HCT116 (cell line): ENCODE data around the gene SORBS1. TPM values are rescaled to one million over a fixed set of nuclear protein-coding genes. Genes with fewer than 3 reads are reported as not detected.

ENCODE experiments used
- ATAC-seq: fragments of 200-7000 bp; cut with Tn5 transposase; 2 replicates; pipeline ENCODE4 v1.9.1; 2020; ENCODE audit warnings: mild to moderate bottlenecking, moderate library complexity
- BruUV-seq: library from RNA; stranded (reverse); fragments of 400-500 nt; replicated peaks from 2 replicates; lab custom pipeline; 2021; lab: Mats Ljungman, UMichigan
- CTCF ChIA-PET: fragments of 300-600 bp; sonication (Branson Sonifier 250); formaldehyde crosslinking; loops from one replicate; lab custom pipeline; 2021; ENCODE audit warnings: antibody characterized with exemption; lab: Charles Lee
- POLR2A ChIA-PET: fragments of 300-600, 350-600 bp; sonication (Branson Sonifier 250); formaldehyde crosslinking; loops from one replicate; lab custom pipeline; 2021; ENCODE audit warnings: antibody characterized with exemption; lab: Charles Lee
- RAD21 ChIA-PET, 2 experiments: fragments of 300-600 bp; sonication (Branson Sonifier 250); formaldehyde crosslinking; loops; one replicate each; lab custom pipeline; 2023; ENCODE audit warnings: low total read pairs in 2 of 2; ENCODE audit not compliant: uncharacterized antibody in 2 of 2, unreplicated experiment in 2 of 2, low non-redundant PET in 1 of 2; lab: Charles Lee
- DNase-seq: peaks from one replicate; pipeline ENCODE4 v3.0.0-alpha.2; 2010; ENCODE audit warnings: low read depth, low spot score
- H2AFZ ChIP-seq: fragments of 200-600 bp; shearing (Covaris generic), sonication (generic); 2 replicates; pipeline ENCODE4 v1.6.1; 2017; ENCODE audit warnings: low read depth, mixed run types, mixed read lengths, antibody characterized with exemption, low read length; ENCODE audit not compliant: poor library complexity, severe bottlenecking
- H3K27ac ChIP-seq: 2 replicates; pipeline ENCODE4 v1.5.1; 2012; ENCODE audit warnings: low read depth, low read length
- H3K27me3 ChIP-seq: fragments of 200-600 bp; sonication (generic); 2 replicates; pipeline ENCODE4 v1.6.1; 2016; ENCODE audit warnings: mixed run types, low read length, mixed read lengths; ENCODE audit not compliant: insufficient read depth
- H3K36me3 ChIP-seq, 2 experiments: fragments of 200-500 bp in 1 of 2; fragments of 200-600 bp in 1 of 2; sonication (Bioruptor generic) in 1 of 2; sonication (generic) in 1 of 2; 2 replicates each; pipeline versions ENCODE4 v1.5.1 to v1.6.1; 2014 to 2016; ENCODE audit warnings: low read length in 2 of 2, inconsistent platforms in 1 of 2, mixed read lengths in 1 of 2, mixed run types in 1 of 2; ENCODE audit not compliant: insufficient read depth in 2 of 2, control insufficient read depth in 1 of 2
- H3K4me1 ChIP-seq, 2 experiments: fragments of 200-600 bp in 1 of 2; sonication (generic) in 1 of 2; 2 replicates each; pipeline versions ENCODE4 v1.5.1 to v1.6.1; 2012 to 2017; ENCODE audit warnings: low read length in 2 of 2, inconsistent platforms in 1 of 2, mild to moderate bottlenecking in 1 of 2, mixed read lengths in 1 of 2, mixed run types in 1 of 2, moderate library complexity in 1 of 2; ENCODE audit not compliant: insufficient read depth in 2 of 2, control insufficient read depth in 1 of 2
- H3K4me2 ChIP-seq: fragments of 200-600 bp; sonication (generic); 2 replicates; pipeline ENCODE4 v1.6.1; 2017; ENCODE audit warnings: mixed run types, low read length, mixed read lengths
- H3K4me3 ChIP-seq, 2 experiments: fragments of 200-600 bp in 1 of 2; sonication (generic) in 1 of 2; replicated peaks in 1 of 2; 2 replicates each; pipeline ENCODE4 v1.5.1; 2011 to 2016; ENCODE audit warnings: low read length in 2 of 2, control low read depth in 1 of 2, low read depth in 1 of 2, mild to moderate bottlenecking in 1 of 2, mixed read lengths in 1 of 2, mixed run types in 1 of 2
- H3K79me2 ChIP-seq: fragments of 200-600 bp; sonication (generic); 2 replicates; pipeline ENCODE4 v1.6.1; 2017; ENCODE audit warnings: mild to moderate bottlenecking, mixed run types, low read length, moderate library complexity, mixed read lengths; ENCODE audit not compliant: insufficient read depth
- H3K9ac ChIP-seq: fragments of 200-600 bp; sonication (generic); 2 replicates; pipeline ENCODE4 v1.6.1; 2016; ENCODE audit warnings: low read length, mixed read lengths
- H3K9me2 ChIP-seq: fragments of 200-600 bp; sonication (generic), shearing (Covaris generic); 2 replicates; pipeline ENCODE4 v1.6.1; 2017; ENCODE audit warnings: mixed run types, mild to moderate bottlenecking, moderate library complexity; ENCODE audit not compliant: insufficient read depth
- H3K9me3 ChIP-seq, 2 experiments: fragments of 200-500 bp in 1 of 2; fragments of 200-600 bp in 1 of 2; sonication (Bioruptor generic) in 1 of 2; sonication (generic) in 1 of 2; 2 replicates each; pipeline ENCODE4 v1.6.1; 2014 to 2017; ENCODE audit warnings: low read length in 2 of 2, mixed read lengths in 2 of 2, inconsistent platforms in 1 of 2, low read depth in 1 of 2, mild to moderate bottlenecking in 1 of 2, mixed run types in 1 of 2, moderate library complexity in 1 of 2; ENCODE audit not compliant: control insufficient read depth in 1 of 2, insufficient read depth in 1 of 2
- H4K20me1 ChIP-seq: fragments of 200-600 bp; sonication (generic), shearing (Covaris generic); 2 replicates; pipeline ENCODE4 v1.6.1; 2017; ENCODE audit warnings: mixed run types, mild to moderate bottlenecking, moderate library complexity; ENCODE audit not compliant: insufficient read depth
- ATF3 ChIP-seq: IDR thresholded peaks from 2 replicates; pipeline ENCODE4 v1.6.1; 2012
- CBX3 ChIP-seq: IDR thresholded peaks from 2 replicates; pipeline ENCODE4 v1.6.1; 2012; ENCODE audit warnings: low read depth
- CTCF ChIP-seq, 3 experiments: fragments of 200-600 bp in 1 of 3; sonication (generic) in 1 of 3; IDR thresholded peaks in 2 of 3; conservative IDR thresholded peaks in 1 of 3; 2 replicates each; pipeline ENCODE4 v1.5.1; 2012 to 2017; ENCODE audit warnings: low read depth in 2 of 3, low read length in 2 of 3, antibody characterized with exemption in 1 of 3, borderline replicate concordance in 1 of 3, control low read depth in 1 of 3, mild to moderate bottlenecking in 1 of 3, mixed read lengths in 1 of 3, mixed run types in 1 of 3, moderate library complexity in 1 of 3; ENCODE audit not compliant: insufficient read depth in 1 of 3
- EGR1 ChIP-seq: IDR thresholded peaks from 2 replicates; pipeline ENCODE4 v1.6.1; 2012; ENCODE audit warnings: low read depth
- ELF1 ChIP-seq: IDR thresholded peaks from 2 replicates; pipeline ENCODE4 v1.6.1; 2012; ENCODE audit warnings: low read depth, borderline replicate concordance
- EZH2 ChIP-seq: fragments of 200-600 bp; sonication (generic); IDR thresholded peaks from 2 replicates; pipeline ENCODE4 v1.6.1; 2017; ENCODE audit warnings: antibody characterized with exemption, mixed run types
- JUND ChIP-seq: IDR thresholded peaks from 2 replicates; pipeline ENCODE4 v1.6.1; 2012
- POLR2A ChIP-seq: IDR thresholded peaks from 2 replicates; pipeline ENCODE4 v1.7.0; 2011; ENCODE audit warnings: borderline replicate concordance; ENCODE audit not compliant: insufficient read depth, insufficient read length; ENCODE audit errors: extremely low read depth
- POLR2AphosphoS5 ChIP-seq: IDR thresholded peaks from 2 replicates; pipeline ENCODE4 v1.6.1; 2011; ENCODE audit warnings: mild to moderate bottlenecking, low read depth, low read length, moderate library complexity
- RAD21 ChIP-seq: IDR thresholded peaks from 2 replicates; pipeline ENCODE4 v1.6.1; 2012; ENCODE audit warnings: low read depth, mild to moderate bottlenecking
- SP1 ChIP-seq: IDR thresholded peaks from 2 replicates; pipeline ENCODE4 v1.6.1; 2012; ENCODE audit warnings: low read depth
- SRF ChIP-seq: IDR thresholded peaks from 2 replicates; pipeline ENCODE4 v1.6.1; 2012; ENCODE audit warnings: low read depth
- ZNF274 ChIP-seq: fragments of 200-500 bp; sonication (Bioruptor generic); IDR thresholded peaks from 2 replicates; pipeline ENCODE4 v1.6.1; 2014; ENCODE audit warnings: mild to moderate bottlenecking, low read depth, low read length, inconsistent platforms
- intact Hi-C: fragments of 100-400 bp; cut with micrococcal nuclease; formaldehyde crosslinking; loops from 2 replicates; pipeline ENCODE4 v1.10.0; 2022
- total RNA-seq: library from RNA; stranded (reverse); gene quantifications from one replicate; pipeline ENCODE4 v1.2.1, GENCODE V29; 2021; ENCODE audit not compliant: unreplicated experiment
- TF ChIP-seq, protein P1 (sequence below): IDR thresholded peaks from 2 replicates; pipeline ENCODE4 v1.6.1; 2012; ENCODE audit warnings: low read depth

SORBS1 gene
- total RNA-seq, 1 experiment from 2014 or later: 3.4 TPM

- no peak for TF ChIP-seq POLR2AphosphoS5
- no peak for TF ChIP-seq SRF
- TF ChIP-seq JUND: no peak
- no peak for TF ChIP-seq ZNF274
- no peak for TF ChIP-seq CBX3
Measured at GRCh38 chr10:95304463-95304862, 256.7 kb downstream of the SORBS1 start (continued).

- DNase-seq: no peak
- Histone ChIP-seq H3K9ac (no peak overlapping the region), H3K36me3 (no peaks in the 10 kb centered on the region), H3K4me1 (peaks cover 21 to 29% of the 10 kb centered on the region in 2 experiments), H3K27me3 (peaks cover 41% of the 10 kb centered on the region), H3K4me3 (no peak overlapping the region), H4K20me1 (peaks cover 4% of the 10 kb centered on the region; the same call in 1 of the 2 replicates), H3K4me2 (no peak overlapping the region), H3K27ac (no peak overlapping the region), H3K9me3 (no peaks in the 10 kb centered on the region), H3K79me2 (no peaks in the 10 kb centered on the region), H3K9me2 (no peaks in the 10 kb centered on the region), H2AFZ (no peak overlapping the region)
- no TSS peak for BruUV-seq
- TF ChIP-seq JUND (no peak), CBX3 (no peak), EGR1 (no peak), ELF1 (no peak), POLR2A (no peak), EZH2 (no peak), POLR2AphosphoS5 (no peak), SP1 (no peak), ATF3 (no peak), RAD21 (no peak), CTCF (IDR thresholded peaks at IDR 0.05 in 2 of 3, conservative IDR thresholded peaks at IDR 0.05 in 1 of 3; ENCODE audit: borderline replicate concordance in 1 of 3, insufficient read depth in 1 of 3, low read depth in 2 of 3, low read length in 2 of 3) (no peak)
- TF ChIP-seq, protein P1, sequence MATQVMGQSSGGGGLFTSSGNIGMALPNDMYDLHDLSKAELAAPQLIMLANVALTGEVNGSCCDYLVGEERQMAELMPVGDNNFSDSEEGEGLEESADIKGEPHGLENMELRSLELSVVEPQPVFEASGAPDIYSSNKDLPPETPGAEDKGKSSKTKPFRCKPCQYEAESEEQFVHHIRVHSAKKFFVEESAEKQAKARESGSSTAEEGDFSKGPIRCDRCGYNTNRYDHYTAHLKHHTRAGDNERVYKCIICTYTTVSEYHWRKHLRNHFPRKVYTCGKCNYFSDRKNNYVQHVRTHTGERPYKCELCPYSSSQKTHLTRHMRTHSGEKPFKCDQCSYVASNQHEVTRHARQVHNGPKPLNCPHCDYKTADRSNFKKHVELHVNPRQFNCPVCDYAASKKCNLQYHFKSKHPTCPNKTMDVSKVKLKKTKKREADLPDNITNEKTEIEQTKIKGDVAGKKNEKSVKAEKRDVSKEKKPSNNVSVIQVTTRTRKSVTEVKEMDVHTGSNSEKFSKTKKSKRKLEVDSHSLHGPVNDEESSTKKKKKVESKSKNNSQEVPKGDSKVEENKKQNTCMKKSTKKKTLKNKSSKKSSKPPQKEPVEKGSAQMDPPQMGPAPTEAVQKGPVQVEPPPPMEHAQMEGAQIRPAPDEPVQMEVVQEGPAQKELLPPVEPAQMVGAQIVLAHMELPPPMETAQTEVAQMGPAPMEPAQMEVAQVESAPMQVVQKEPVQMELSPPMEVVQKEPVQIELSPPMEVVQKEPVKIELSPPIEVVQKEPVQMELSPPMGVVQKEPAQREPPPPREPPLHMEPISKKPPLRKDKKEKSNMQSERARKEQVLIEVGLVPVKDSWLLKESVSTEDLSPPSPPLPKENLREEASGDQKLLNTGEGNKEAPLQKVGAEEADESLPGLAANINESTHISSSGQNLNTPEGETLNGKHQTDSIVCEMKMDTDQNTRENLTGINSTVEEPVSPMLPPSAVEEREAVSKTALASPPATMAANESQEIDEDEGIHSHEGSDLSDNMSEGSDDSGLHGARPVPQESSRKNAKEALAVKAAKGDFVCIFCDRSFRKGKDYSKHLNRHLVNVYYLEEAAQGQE: no peak
- ChIA-PET POLR2A (no interaction called here), CTCF (no interaction called here), RAD21 (no interaction called here)
- intact Hi-C loops: no loop called here
- no peak for ATAC-seq
Measured at GRCh38 chr10:95303950-95304349, 257.2 kb downstream of the SORBS1 start.
